GM10847 (cell line): ENCODE measurements around the gene DENND4B.

Experiments used
- POLR2A ChIP-seq: IDR thresholded peaks from 2 replicates; pipeline ENCODE4 v1.6.1; 2011; ENCODE audit not compliant: insufficient read length; ENCODE audit errors: extremely low read depth

Gene DENND4B

GRCh38 chr1:153922076-153922971 lies 24.2 kb downstream of the DENND4B start:
- no peak for TF ChIP-seq POLR2A

- TF ChIP-seq POLR2A: no peak
These were observed 24.8 kb downstream of the DENND4B start for GRCh38 chr1:153921803-153922075.

GRCh38 chr1:153921080-153921802 lies 25.3 kb downstream of the DENND4B start:
- no peak for TF ChIP-seq POLR2A

DNA sequence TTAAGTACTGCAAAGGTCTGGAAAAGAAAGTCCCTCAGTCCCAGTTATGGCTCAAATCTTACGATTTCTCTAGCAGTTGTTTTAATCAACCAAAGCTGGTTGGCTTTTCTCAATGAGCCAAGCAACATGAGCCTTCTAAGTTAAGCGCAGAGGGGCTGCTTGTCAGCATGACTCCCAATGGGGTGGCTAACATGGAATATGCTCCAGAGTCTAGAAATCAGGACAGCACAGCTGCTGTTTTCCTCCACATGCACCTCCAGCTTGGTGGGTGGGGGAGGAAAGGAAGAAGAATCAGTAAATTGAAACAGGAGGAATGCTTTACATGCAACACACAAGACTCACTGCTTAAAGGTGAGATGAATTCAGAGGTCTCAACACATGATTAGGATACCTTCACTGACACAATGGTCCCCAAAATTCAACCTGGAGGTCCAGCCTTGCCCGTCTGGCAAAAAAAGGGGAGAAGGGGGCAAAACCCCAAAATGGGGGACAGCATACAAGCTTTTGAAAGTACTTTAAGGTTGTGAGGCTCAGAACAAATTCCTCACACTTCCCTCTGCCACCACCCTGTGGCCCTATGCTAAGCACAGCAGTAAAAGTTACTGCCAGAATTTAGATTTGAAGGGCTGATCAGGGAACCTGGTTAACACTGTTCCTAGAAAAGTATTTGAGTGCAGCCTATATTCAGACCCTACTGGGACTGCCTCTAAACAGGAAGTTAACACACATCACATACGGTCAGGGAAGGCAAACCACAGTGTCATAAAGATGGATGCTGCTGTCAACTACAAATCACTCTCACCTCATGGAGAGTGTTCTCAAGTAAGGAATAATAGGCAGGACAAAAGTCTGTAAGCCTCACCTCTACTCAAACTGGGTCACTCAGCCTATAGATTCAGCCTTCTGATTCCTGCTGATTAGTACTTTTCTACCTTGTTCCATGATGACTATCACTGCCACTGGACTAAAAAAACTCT lies 26.4 kb downstream of the DENND4B start:
- no peak for TF ChIP-seq POLR2A

- no peak for TF ChIP-seq POLR2A
These were observed 30.2 kb downstream of the DENND4B start for GRCh38 chr1:153916297-153916696.

DNA sequence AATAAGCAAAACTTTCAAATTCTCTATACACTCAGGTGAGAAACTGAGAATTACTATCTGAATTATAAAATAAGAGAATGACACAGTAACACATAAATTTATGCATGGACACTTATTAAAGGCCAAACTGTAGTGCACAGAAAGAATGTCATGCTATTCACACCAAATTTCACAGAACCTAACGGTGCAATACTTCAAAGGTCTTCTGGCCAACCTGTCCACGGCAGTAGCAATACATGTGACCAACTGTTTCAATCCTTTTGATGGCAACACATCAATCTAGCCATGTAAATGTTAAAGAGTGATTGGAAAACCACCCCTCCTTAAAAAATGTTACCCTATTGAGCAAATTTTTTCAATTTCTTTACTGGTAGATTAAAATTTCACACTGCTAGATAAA lies 34.2 kb downstream of the DENND4B start:
- no peak for TF ChIP-seq POLR2A

GRCh38 chr1:153908071-153908470 lies 38.4 kb downstream of the DENND4B start:
- TF ChIP-seq POLR2A: no peak

DNA sequence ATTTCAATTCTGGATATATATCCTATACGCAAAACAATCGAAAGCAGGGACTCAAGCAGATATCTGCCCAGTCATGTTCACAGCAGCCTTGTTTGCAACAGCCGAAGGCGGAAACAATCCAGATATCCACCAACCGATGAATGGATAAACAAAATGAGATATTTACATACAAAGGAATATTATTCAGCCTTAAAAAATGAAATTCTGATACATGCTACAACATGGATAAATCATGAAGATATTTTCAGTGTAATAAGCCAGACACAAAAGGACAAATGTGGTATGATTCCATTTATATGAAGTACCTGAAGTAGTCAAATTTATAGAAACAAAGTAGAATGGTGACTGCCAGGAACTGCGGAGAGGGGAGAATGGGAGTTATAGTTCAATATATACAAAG lies 39.4 kb downstream of the DENND4B start:
- TF ChIP-seq POLR2A: no peak

- TF ChIP-seq POLR2A: no peak
These were observed 40.1 kb downstream of the DENND4B start for GRCh38 chr1:153906396-153906795.

DNA sequence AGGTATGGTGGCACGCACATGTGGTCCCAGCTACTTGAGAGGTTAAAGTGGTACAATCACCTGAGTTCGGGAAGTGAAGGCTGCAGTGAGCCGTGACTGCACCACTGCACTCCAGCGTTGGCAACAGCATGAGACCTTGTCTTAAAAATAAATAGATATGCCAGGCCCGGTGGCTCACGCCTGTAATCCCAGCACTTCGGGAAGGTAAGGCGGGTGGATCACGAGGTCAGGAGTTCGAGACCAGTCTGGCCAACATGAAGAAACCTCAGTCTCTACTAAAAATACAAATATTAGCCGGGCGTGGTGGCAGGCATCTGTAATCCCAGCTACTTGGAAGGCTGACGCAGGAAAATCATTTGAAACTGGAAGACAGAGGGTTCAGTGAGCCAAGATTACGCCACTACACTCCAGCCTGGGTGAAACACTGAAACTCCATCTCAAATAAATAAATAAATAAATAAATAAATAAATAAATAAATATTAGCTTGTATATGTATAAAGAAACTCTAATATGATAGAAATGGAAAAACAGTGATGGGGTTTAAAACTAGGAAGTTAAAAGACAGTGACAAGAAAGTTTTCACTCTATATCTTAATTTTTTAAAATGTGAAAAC lies 42.6 kb downstream of the DENND4B start:
- TF ChIP-seq POLR2A: no peak

GRCh38 chr1:153899509-153899908 lies 47.0 kb downstream of the DENND4B start:
- TF ChIP-seq POLR2A: no peak

- TF ChIP-seq POLR2A: no peak
These were observed 58.0 kb downstream of the DENND4B start for GRCh38 chr1:153888533-153888932.

DNA sequence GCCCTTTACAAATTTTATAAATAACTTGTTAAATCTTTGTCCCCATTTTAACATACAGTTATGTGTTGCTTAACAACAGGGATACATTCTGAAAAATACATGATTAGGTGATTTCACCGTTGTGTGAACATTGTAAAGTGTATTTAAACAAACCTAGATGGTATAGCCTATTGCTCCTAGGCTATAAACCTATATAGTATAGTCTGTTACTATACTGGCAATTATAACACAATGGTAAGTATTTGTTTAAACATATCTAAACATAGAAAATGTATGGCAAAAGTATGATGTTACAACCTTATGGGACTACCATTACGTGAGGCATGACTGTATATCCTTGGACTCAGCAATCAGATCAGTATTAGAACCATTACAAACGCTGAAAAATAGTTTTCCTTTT lies 60.4 kb downstream of the DENND4B start:
- no peak for TF ChIP-seq POLR2A

- no peak for TF ChIP-seq POLR2A
These were observed 63.3 kb downstream of the DENND4B start for GRCh38 chr1:153883223-153883622.

GRCh38 chr1:153882296-153882912 lies 64.1 kb downstream of the DENND4B start:
- no peak for TF ChIP-seq POLR2A

DNA sequence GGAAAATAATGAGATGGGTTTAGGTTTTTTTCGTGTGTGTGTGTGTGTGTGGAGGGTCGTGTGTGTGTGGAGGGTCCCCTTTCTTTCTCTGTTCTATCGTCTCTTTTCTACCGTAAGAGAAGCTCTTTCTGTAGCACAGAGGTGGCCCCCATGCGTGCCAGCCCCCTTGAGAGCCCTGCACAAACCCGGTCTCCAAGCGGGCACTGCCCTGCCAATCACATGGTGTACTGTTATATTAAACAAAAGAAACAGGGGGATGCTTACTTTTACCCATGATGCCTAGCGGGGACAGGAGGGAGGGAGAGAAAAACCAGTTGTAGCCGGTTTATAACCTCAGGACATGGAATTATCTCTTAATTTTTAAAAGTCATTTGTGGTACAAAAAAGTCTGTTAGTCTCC lies 64.8 kb downstream of the DENND4B start:
- no peak for TF ChIP-seq POLR2A
